ENCODE results near the gene SLC22A4.

DNA sequence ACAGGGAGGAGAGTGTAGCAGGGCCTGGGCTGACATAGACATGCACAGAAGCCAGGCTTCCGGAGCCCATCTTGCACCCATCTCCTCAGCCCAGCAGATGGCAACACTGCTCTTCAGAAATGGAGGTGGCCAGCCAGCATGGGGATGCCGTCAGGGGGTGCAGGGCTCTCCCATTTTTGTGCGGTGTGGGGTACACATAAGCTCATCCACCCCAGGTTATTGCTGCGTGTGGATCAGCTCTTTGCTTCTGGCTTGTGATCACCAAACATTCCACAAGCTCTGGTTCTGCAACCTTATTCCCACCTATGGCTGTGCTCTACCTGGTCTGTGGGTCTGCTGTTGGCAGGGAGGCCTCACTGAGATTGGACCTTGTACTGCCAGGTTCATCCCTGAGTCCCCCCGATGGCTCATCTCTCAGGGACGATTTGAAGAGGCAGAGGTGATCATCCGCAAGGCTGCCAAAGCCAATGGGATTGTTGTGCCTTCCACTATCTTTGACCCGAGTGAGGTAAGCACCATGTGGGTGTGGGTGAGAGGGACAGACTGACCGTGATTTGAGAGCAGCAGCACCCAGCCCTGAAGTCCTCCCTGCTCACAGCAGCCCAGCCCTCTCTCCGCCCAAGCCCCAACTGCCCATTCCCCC is 92.6 kb downstream of the SLC22A4 start:
- TF ChIP-seq EZH2 (IDR thresholded peaks at IDR 0.05; ENCODE audit: borderline replicate concordance, low read length) = no peak
- TF ChIP-seq, protein P1, sequence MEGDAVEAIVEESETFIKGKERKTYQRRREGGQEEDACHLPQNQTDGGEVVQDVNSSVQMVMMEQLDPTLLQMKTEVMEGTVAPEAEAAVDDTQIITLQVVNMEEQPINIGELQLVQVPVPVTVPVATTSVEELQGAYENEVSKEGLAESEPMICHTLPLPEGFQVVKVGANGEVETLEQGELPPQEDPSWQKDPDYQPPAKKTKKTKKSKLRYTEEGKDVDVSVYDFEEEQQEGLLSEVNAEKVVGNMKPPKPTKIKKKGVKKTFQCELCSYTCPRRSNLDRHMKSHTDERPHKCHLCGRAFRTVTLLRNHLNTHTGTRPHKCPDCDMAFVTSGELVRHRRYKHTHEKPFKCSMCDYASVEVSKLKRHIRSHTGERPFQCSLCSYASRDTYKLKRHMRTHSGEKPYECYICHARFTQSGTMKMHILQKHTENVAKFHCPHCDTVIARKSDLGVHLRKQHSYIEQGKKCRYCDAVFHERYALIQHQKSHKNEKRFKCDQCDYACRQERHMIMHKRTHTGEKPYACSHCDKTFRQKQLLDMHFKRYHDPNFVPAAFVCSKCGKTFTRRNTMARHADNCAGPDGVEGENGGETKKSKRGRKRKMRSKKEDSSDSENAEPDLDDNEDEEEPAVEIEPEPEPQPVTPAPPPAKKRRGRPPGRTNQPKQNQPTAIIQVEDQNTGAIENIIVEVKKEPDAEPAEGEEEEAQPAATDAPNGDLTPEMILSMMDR (conservative IDR thresholded peaks at IDR 0.05 in 1 of 2, IDR thresholded peaks at IDR 0.05 in 1 of 2; ENCODE audit: extremely low read depth in 1 of 2, insufficient read depth in 1 of 2, low read depth in 1 of 2, low read length in 2 of 2) = peak; percentile 75 to 84
